ENCODE data around the gene SPTLC1. TPM values are rescaled to one million over a fixed set of nuclear protein-coding genes. Genes with fewer than 3 reads are reported as not detected.

SPTLC1 gene
- total and polyA plus RNA-seq, 2 of the 8 experiments (the other 6 are each of a cell fraction or from before 2014, with no cell fraction given): 34.2 to 62.1 TPM

DNA sequence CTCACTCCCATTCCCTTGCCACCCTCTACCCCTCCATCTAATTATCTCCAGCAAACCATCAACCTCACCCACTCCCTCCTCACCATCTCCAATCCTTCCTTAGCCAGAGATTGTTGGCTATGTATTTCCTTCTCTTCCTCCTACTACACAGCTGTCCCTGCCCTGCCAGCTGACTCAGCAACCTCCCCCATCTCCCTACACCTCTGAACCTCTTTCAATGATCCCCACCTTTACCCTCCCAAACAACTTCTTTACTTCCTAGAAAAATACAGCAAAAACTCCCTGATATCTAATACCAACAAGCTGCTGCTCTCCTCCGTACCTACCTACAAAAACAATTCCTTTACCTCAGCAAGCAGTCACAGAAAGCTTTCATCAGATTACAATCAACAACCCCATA is 37.3 kb downstream of the SPTLC1 start:
- no peak overlapping the region for H4K91ac ChIP-seq (replicated peaks; ENCODE audit: insufficient read length, low read length)
- peaks cover 2 to 22% (median 8%) of the 10 kb centered on the region in 4 experiments; a peak in 5 of 8 replicates for H3K36me3 ChIP-seq (ENCODE audit: control insufficient read depth in 2 of 4, insufficient read depth in 4 of 4, low read length in 3 of 4)
- H2BK20ac ChIP-seq (ENCODE audit: low read length): no peak overlapping the region
- no peaks in the 10 kb centered on the region for H3K27me3 ChIP-seq (replicated peaks in 1 of 4; ENCODE audit: control insufficient read depth in 3 of 4, extremely low read depth in 1 of 4, insufficient read depth in 3 of 4, low read length in 3 of 4)
- H3K4me3 ChIP-seq (ENCODE audit: extremely low read depth in 1 of 4, insufficient read depth in 2 of 4, low read depth in 3 of 4, low read length in 4 of 4): no peak overlapping the region
- H4K8ac ChIP-seq (ENCODE audit: extremely low read depth, insufficient read depth, low read length): no peak overlapping the region
- no peak overlapping the region for H2BK15ac ChIP-seq (ENCODE audit: low read length)
- H3K56ac ChIP-seq (replicated peaks; ENCODE audit: insufficient read length, low read depth, low read length): no peak overlapping the region
- H4K20me1 ChIP-seq (replicated peaks in 1 of 2; ENCODE audit: control insufficient read depth in 1 of 2, insufficient read depth in 2 of 2, low read length in 2 of 2): no peaks in the 10 kb centered on the region
- H3K4ac ChIP-seq (replicated peaks; ENCODE audit: insufficient read length, low read depth, low read length): no peak overlapping the region
- DNase-seq (ENCODE audit: low read depth in 1 of 2, low spot score in 2 of 2) (no peak), FAIRE-seq (no peak)
- ChIA-PET POLR2A (ENCODE audit: partially characterized antibody) (no interaction called here), CTCF (ENCODE audit: partially characterized antibody) (interaction anchor here (1.2 kb wide), 1 partner anchor 9 kb away, joined by 4 read pairs; no protein-coding TSS in a partner anchor)
- no peaks in the 10 kb centered on the region for H3K9me3 ChIP-seq (ENCODE audit: insufficient read depth in 2 of 2, low read depth in 1 of 2, low read length in 1 of 2)
- no peak overlapping the region for H2BK5ac ChIP-seq (ENCODE audit: low read depth, low read length)
- no peak overlapping the region for H3K27ac ChIP-seq (ENCODE audit: low read depth, low read length)
- no peak overlapping the region for H3K23ac ChIP-seq (ENCODE audit: insufficient read length)
- H3K9ac ChIP-seq (replicated peaks in 1 of 4; ENCODE audit: extremely low read depth in 1 of 4, low read depth in 3 of 4, low read length in 3 of 4): no peak overlapping the region
- H3K79me2 ChIP-seq (ENCODE audit: control insufficient read depth in 1 of 2, insufficient read depth in 2 of 2, low read length in 2 of 2): no peaks in the 10 kb centered on the region
- H2BK12ac ChIP-seq (ENCODE audit: low read depth, low read length): no peak overlapping the region
- H2AK5ac ChIP-seq (ENCODE audit: low read depth, low read length): no peak overlapping the region
- no peak overlapping the region for H2BK120ac ChIP-seq (replicated peaks; ENCODE audit: low read depth, low read length)
- 80% methylated on average over 1 of the region's 1 CpG; no CpG with 5 or more reads in 1 of the 2 experiments for WGBS, 2 experiments (ENCODE audit: extremely low coverage in 1 of 2, insufficient coverage in 1 of 2, insufficient read length in 1 of 2, insufficient replicate concordance in 2 of 2, low coverage in 1 of 2, low lambda C conversion rate in 2 of 2, missing lambda C conversion rate in 1 of 2)
- no peak overlapping the region for H4K5ac ChIP-seq (ENCODE audit: insufficient read length, low read depth, low read length)
- no peak overlapping the region for H3K18ac ChIP-seq (ENCODE audit: extremely low read depth, low read length)
- H3K14ac ChIP-seq (ENCODE audit: insufficient read length): no peak overlapping the region
- no peaks in the 10 kb centered on the region; the same call in 1 of the 2 replicates for H3K79me1 ChIP-seq (ENCODE audit: low read depth, low read length)
- no peak overlapping the region for H3K4me2 ChIP-seq (ENCODE audit: insufficient read depth in 1 of 2, low read depth in 2 of 2, low read length in 2 of 2)
- peaks cover 3% of the 10 kb centered on the region; the same call in 1 of the 2 replicates for H3K23me2 ChIP-seq (ENCODE audit: low read depth, low read length)
- no peaks in the 10 kb centered on the region for H3K4me1 ChIP-seq (replicated peaks in 1 of 4; ENCODE audit: control insufficient read depth in 3 of 4, insufficient read depth in 4 of 4, low read length in 3 of 4)
- no peak overlapping the region for H2AFZ ChIP-seq (ENCODE audit: low read length)
- TF ChIP-seq POLR2AphosphoS5 (IDR thresholded peaks at IDR 0.05; ENCODE audit: low read depth, low read length) (no peak), BRCA1 (IDR thresholded peaks at IDR 0.05; ENCODE audit: low read depth, low read length) (no peak), CHD1 (IDR thresholded peaks at IDR 0.05; ENCODE audit: low read depth, low read length) (no peak), YY1 (IDR thresholded peaks at IDR 0.05; ENCODE audit: low read depth, low read length) (no peak), JUN (IDR thresholded peaks at IDR 0.05; ENCODE audit: low read depth, low read length) (no peak), SP4 (IDR thresholded peaks at IDR 0.05; ENCODE audit: low read length) (no peak)
